Tibial artery (tissue), 4 donors: ENCODE results near the gene MGLL.

ENCODE experiments used
- DNase-seq, 2 donors: peaks; one replicate each; pipeline ENCODE4 v3.0.0-alpha.2; 2019
- H3K27ac ChIP-seq, 2 donors: fragments of 200-600 bp; sonication (generic) in 1 of 2; 1 replicate in 1 of 2; 2 replicates in 1 of 2; pipeline ENCODE4 v1.5.1; 2018 to 2019; ENCODE audit warnings: mild to moderate bottlenecking in 1 of 2
- H3K27me3 ChIP-seq, 2 donors: fragments of 200-600 bp; sonication (generic) in 1 of 2; one replicate each; pipeline versions ENCODE4 v1.5.1 to v1.6.0; 2016 to 2019
- H3K36me3 ChIP-seq, 3 donors: fragments of 200-600 bp; sonication (generic) in 2 of 3; one replicate each; pipeline ENCODE4 v1.5.1; 2016 to 2019; ENCODE audit warnings: mild to moderate bottlenecking in 2 of 3
- H3K4me1 ChIP-seq, 4 donors: fragments of 200-600 bp; sonication (generic) in 2 of 4; 1 replicate in 3 of 4; 2 replicates in 1 of 4; pipeline ENCODE4 v1.5.1; 2016 to 2019
- H3K4me3 ChIP-seq, 2 donors: fragments of 200-600 bp; sonication (generic) in 1 of 2; 1 replicate in 1 of 2; 2 replicates in 1 of 2; pipeline ENCODE4 v1.5.1; 2018 to 2019; ENCODE audit warnings: mild to moderate bottlenecking in 2 of 2
- H3K9me3 ChIP-seq, 3 donors: fragments of 200-600 bp; sonication (generic) in 1 of 3; one replicate each; pipeline ENCODE4 v1.5.1; 2016 to 2019
- intact Hi-C: fragments of 100-400 bp; cut with DNase I; formaldehyde crosslinking; loops from one replicate; pipeline ENCODE4 v1.15.0; 2023; ENCODE audit warnings: low total_unique reads
- TF ChIP-seq, protein P1 (sequence below), 2 experiments: fragments of 200-600 bp in 1 of 2; fragments of 450-650 bp in 1 of 2; IDR thresholded peaks; one replicate each; pipeline ENCODE4 v1.5.1; 2017 to 2019; ENCODE audit warnings: antibody characterized with exemption in 2 of 2, mild to moderate bottlenecking in 1 of 2, moderate library complexity in 1 of 2

Gene MGLL

DNA sequence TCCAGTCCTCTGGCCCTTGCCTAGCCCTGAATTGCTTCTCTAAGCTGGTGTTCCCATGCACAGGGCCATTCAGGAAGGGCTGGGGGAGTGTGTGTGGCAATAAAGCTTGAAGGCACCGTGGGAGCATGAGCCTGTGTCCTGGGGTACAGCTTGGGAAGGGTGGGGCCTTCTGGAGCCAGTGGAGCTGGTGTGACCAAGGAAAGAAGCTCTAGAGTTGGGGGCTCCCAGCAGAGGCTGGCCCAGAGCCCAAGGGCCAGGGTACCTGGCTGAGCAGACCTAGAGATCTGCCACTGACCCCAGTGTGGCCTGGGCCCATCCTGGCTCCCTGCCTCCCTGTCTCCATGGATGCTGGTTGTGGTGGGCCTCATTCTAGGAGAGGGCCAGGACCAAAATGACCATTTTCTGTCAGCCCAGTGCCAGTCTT lies 141.5 kb downstream of the MGLL start:
- peak; percentile 17 to 58 for DNase-seq
- H3K9me3 ChIP-seq: no peaks in the 10 kb centered on the region
- no peaks in the 10 kb centered on the region for H3K27me3 ChIP-seq
- peaks cover 0 to 11% (median 2%) of the 10 kb centered on the region in 4 donors for H3K4me1 ChIP-seq
- TF ChIP-seq, protein P1, sequence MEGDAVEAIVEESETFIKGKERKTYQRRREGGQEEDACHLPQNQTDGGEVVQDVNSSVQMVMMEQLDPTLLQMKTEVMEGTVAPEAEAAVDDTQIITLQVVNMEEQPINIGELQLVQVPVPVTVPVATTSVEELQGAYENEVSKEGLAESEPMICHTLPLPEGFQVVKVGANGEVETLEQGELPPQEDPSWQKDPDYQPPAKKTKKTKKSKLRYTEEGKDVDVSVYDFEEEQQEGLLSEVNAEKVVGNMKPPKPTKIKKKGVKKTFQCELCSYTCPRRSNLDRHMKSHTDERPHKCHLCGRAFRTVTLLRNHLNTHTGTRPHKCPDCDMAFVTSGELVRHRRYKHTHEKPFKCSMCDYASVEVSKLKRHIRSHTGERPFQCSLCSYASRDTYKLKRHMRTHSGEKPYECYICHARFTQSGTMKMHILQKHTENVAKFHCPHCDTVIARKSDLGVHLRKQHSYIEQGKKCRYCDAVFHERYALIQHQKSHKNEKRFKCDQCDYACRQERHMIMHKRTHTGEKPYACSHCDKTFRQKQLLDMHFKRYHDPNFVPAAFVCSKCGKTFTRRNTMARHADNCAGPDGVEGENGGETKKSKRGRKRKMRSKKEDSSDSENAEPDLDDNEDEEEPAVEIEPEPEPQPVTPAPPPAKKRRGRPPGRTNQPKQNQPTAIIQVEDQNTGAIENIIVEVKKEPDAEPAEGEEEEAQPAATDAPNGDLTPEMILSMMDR (IDR thresholded peaks at IDR 0.05): no peak
- H3K4me3 ChIP-seq: no peak overlapping the region
- H3K27ac ChIP-seq: no peak overlapping the region
- peaks cover 36 to 55% (median 44%) of the 10 kb centered on the region in 3 donors for H3K36me3 ChIP-seq
- intact Hi-C loops: no loop called here

DNA sequence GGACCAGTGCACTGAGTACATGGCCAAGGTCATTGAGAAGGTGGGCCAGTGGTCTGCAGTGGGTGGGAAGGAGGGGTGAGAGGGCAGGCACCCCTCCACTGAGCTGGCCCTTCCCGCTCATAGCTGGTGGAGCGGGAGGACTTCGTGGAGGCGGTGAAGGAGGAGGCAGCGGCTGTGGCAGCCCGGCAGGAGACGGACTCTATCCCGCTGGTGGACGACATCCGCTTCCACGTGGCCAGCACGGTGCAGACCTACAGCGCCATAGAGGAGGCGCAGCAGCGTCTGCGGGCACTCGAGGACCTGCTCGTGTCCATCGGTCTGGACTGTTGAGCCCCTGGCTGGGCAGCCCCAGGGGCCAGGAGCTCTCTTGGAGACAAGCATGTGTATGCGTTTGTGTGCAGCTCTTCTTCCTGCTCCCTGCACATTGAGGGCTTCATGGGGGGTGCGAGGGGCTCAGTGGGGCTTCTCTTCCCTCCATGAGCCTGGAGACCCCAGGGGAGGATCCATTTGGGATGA lies 142.1 kb downstream of the MGLL start:
- DNase-seq: peak; percentile 17 to 65

DNA sequence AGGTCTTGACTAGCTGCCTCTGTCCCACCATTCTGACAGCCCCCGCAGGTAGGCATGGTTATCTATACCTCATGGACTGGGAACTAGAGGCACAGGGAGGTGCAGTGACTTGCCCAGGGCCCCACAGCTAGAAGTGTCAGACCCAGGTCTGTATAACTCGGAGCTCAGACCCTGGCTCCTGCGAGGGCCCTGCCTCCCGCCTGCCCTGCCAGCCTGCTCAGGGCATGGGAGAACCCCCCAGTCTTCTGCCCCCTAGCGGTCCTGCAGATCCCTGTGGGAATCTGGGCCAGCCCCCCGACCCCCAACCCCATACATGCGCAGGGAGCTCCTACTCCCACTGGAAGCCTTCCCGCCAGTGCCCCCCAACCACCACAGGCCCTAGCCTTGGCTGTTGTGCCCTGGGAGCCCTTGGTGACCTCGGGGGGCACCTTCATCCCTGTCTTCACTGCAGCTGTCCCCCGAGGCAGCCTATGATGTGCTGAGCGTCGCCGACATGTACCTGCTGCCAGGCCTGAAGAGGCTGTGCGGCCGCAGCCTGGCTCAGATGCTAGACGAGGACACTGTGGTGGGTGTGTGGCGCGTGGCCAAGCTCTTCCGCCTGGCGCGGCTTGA lies 142.7 kb downstream of the MGLL start:
- TF ChIP-seq, protein P1 (IDR thresholded peaks at IDR 0.05): no peak
- Histone ChIP-seq H3K4me1 (peaks cover 0 to 21% (median 12%) of the 10 kb centered on the region in 4 donors), H3K4me3 (no peak overlapping the region), H3K27ac (no peak overlapping the region), H3K27me3 (no peaks in the 10 kb centered on the region), H3K36me3 (peaks cover 36 to 63% (median 45%) of the 10 kb centered on the region in 3 donors), H3K9me3 (no peaks in the 10 kb centered on the region)
- intact Hi-C loops: no loop called here
- DNase-seq: peak; percentile 13 to 56

More for the DNA sequence above, 142.1 kb downstream of the MGLL start:
- intact Hi-C loops: no loop called here
- no peaks in the 10 kb centered on the region for H3K9me3 ChIP-seq
- H3K36me3 ChIP-seq: peaks cover 36 to 59% (median 45%) of the 10 kb centered on the region in 3 donors
- no peak overlapping the region for H3K27ac ChIP-seq
- TF ChIP-seq, protein P1 (IDR thresholded peaks at IDR 0.05): no peak
- no peaks in the 10 kb centered on the region for H3K27me3 ChIP-seq
- H3K4me1 ChIP-seq: peaks cover 0 to 16% (median 8%) of the 10 kb centered on the region in 4 donors
- no peak overlapping the region for H3K4me3 ChIP-seq

DNA sequence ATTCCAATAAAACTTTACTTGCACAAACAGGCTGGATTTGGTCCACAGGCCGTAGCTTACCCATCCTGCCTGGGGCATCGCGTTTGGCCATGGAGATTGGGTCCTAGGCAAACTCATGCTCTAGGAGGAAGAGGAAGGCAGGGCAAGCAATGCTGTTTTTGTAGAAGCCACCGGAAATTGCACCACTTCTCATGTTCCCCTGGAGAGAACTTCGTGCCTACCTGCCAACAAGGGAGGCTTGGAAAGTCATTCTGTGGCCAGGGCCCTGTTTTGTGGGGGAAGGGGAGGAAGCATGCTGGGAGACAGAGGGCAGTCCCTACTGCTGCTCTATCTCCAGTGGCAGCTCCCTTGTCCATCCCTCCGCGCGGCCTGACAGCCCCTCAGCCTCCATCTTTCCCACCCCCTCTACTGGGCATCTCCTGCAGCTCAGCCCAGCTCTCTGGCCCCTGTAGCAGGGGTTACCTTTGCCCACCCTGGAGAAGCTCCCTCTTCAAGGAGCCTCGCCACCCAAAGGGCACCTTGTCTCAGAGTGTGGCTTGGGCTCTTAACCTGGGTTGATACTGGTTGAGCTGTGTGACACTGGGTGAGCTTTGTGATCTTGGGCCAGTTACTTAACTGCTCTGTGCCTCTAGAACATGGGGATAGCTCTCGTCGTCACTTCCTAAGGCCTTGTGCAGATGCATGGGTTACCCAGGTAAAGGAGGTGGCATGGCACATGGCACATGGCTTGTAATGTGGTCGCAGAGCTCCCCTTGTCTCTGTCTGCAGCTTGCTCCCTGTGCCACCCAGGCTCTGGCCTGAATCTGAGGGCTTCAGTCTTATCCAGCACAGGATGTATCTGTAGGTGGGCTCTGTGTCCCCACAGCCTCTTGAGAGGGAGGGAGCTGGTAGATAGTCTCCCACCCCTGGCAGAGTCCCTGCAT lies 143.4 kb downstream of the MGLL start:
- Histone ChIP-seq H3K27ac (no peak overlapping the region), H3K36me3 (peaks cover 36 to 67% (median 45%) of the 10 kb centered on the region in 3 donors), H3K4me1 (peaks cover 4 to 29% (median 20%) of the 10 kb centered on the region in 4 donors), H3K27me3 (no peaks in the 10 kb centered on the region), H3K9me3 (no peaks in the 10 kb centered on the region), H3K4me3 (no peak overlapping the region)
- intact Hi-C loops: no loop called here
- peak; percentile 23 to 69 for DNase-seq
- TF ChIP-seq, protein P1 (IDR thresholded peaks at IDR 0.05): no peak

DNA sequence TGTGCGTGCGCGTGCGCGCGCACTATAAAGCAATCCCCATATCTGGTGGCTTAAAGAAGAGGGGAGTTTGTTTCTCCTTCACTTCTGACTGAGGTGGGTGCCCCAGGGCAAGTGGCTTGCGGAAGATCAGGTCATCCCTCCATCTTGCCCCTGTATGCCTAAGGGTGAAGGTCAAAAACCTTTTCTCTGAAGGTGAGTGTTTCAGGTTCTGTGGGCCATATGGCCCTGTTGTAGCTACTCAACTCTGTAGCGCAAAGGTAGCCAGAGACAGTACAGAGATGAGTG lies 144.1 kb downstream of the MGLL start:
- no peak overlapping the region for H3K4me3 ChIP-seq
- no peak for DNase-seq
- peaks cover 10 to 34% (median 25%) of the 10 kb centered on the region in 4 donors for H3K4me1 ChIP-seq
- intact Hi-C loops: no loop called here
- H3K9me3 ChIP-seq: no peaks in the 10 kb centered on the region
- no peak overlapping the region for H3K27ac ChIP-seq
- H3K27me3 ChIP-seq: no peaks in the 10 kb centered on the region
- H3K36me3 ChIP-seq: peaks cover 36 to 67% (median 45%) of the 10 kb centered on the region in 3 donors
- TF ChIP-seq, protein P1 (IDR thresholded peaks at IDR 0.05): no peak
